ENCODE results near the gene INAFM2.

The INAFM2 gene

DNA sequence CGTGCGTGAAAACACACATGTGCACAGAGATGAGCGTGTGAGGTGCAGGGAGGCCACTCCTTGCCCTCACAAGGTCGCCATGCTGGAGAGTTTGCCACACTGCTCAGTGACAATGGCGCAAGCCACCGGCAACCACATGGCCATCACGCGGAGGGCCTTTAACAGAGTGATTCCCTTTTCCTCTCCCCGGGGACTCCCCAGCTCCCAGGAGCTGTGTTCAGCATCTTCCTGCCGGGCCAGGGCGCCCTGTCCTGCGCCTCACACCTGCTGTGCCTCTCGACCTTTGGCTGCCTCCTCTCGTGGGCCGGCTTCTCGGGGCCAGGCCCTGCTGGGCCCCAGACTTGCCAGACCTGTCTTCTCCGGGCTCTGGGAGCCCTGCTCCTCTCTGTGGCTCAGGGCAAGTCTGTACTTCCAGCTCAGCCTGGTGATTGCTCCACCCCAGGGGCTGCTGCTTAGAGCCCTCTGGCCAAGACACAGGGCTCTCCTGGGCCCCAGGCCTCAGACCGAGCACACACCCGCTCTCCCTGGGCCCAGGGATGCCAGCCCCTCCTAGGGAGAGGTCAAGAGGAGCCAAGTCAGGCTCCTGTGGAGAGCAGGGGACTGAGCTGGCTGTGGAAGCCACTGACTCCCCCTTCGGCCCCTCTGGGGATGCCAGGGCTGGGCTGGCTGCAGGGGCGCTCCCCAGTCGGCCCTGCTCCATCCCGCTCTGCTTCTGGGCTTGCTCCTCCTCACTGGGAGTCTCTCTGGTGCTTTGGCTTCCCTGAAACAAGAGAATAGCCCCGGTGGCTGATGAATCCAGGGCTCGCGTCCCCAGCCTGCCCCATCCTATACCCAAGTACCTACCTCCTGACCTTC is 11.7 kb downstream of the INAFM2 start:
- Mint-ChIP-seq H3K36me3 (ENCODE audit: low read depth) (no peaks in the 10 kb centered on the region), H3K27me3 (ENCODE audit: low read depth) (no peaks in the 10 kb centered on the region), H3K9me3 (no peaks in the 10 kb centered on the region), H3K27ac (no peak overlapping the region), H3K4me3 (no peak overlapping the region), H3K4me1 (ENCODE audit: low read depth) (peaks cover 14% of the 10 kb centered on the region)

DNA sequence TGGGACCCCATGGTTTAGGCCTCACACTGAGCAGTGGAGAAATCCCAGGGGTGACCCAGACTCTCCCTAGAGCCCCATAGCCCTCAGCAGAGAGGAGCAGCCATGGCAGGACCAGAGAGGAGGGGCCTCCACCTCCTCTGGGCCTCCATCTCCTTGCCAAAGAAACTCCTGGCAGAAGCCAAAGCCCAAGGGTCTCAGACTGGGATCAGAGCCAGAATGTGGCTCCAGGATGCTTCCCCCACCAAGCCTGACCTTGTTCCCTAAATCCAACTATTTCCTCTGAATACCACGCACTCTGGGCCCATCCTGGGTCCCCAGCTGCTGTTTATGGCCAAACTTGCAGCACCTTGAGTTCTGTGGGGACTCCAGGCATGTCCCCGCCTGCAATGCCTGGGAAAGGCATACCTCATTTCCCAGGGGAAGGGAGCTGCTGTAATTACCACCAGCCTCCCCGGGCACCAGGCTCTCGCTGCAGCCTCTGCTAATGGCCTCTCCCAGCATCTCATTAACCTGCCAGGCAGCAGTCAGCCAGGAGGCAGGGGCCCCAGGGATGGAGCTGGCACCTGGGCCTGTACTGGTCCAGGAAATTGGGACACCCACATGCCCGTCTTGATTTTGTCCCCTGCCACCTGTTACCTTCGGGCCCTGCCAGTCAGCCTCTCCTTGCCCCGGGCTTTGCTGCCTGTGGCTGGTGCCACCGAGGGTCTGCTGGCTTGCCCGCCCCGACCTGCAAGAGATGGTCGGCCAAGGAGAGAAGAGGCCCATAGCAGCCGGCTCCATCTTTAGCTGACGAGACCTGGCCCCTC is 12.6 kb downstream of the INAFM2 start:
- no peaks in the 10 kb centered on the region for H3K27me3 Mint-ChIP-seq (ENCODE audit: low read depth)
- H3K4me3 Mint-ChIP-seq = no peak overlapping the region
- no peaks in the 10 kb centered on the region for H3K9me3 Mint-ChIP-seq
- peaks cover 14% of the 10 kb centered on the region for H3K4me1 Mint-ChIP-seq (ENCODE audit: low read depth)
- H3K36me3 Mint-ChIP-seq (ENCODE audit: low read depth) = no peaks in the 10 kb centered on the region
- no peak overlapping the region for H3K27ac Mint-ChIP-seq

DNA sequence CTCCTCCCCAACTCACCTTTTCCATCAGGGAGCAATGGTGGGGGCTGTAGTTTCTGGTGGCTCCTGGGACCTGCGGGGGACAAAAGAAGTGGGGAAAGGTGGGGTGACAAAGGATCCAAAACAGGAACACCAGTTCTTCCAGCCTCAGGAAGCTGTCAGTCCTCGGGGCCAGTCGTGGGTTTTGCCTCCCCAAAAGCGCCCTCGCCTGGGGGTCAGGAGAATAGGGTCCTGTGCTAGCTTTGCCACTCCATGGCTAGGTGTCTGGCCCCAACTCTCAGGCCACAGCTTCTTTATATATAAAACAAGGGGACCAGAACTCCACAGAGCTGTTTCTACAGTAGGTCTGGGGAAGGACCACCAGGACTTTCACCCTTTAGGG is 13.2 kb downstream of the INAFM2 start:
- Mint-ChIP-seq H3K36me3 (ENCODE audit: low read depth) (no peaks in the 10 kb centered on the region), H3K27me3 (ENCODE audit: low read depth) (no peaks in the 10 kb centered on the region), H3K9me3 (no peaks in the 10 kb centered on the region), H3K4me1 (ENCODE audit: low read depth) (peaks cover 14% of the 10 kb centered on the region), H3K27ac (no peak overlapping the region), H3K4me3 (no peak overlapping the region)

DNA sequence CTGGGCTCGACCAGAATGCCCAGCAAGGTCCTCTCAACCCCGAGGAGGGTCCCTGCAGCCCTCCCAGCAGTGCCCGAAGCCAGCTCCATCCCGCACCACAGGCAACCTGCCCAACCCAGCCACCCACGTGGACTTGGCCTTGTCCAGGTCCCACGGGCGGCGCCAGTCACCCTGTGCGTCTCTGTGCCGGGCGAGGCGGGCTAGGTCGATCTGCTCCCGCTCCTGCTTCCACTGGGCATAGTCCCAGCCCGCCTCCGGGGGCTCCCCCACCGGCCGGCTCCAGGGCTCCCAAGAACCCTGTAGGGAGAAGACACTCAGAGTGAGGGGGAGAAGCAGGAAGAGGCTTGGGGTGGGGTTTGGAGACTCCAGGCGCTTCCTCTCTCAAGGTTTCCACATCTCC is 14.1 kb downstream of the INAFM2 start:
- H3K4me3 Mint-ChIP-seq = no peak overlapping the region
- no peaks in the 10 kb centered on the region for H3K27me3 Mint-ChIP-seq (ENCODE audit: low read depth)
- H3K36me3 Mint-ChIP-seq (ENCODE audit: low read depth) = no peaks in the 10 kb centered on the region
- H3K4me1 Mint-ChIP-seq (ENCODE audit: low read depth) = peaks cover 12% of the 10 kb centered on the region
- H3K27ac Mint-ChIP-seq = no peak overlapping the region
- H3K9me3 Mint-ChIP-seq = no peaks in the 10 kb centered on the region

DNA sequence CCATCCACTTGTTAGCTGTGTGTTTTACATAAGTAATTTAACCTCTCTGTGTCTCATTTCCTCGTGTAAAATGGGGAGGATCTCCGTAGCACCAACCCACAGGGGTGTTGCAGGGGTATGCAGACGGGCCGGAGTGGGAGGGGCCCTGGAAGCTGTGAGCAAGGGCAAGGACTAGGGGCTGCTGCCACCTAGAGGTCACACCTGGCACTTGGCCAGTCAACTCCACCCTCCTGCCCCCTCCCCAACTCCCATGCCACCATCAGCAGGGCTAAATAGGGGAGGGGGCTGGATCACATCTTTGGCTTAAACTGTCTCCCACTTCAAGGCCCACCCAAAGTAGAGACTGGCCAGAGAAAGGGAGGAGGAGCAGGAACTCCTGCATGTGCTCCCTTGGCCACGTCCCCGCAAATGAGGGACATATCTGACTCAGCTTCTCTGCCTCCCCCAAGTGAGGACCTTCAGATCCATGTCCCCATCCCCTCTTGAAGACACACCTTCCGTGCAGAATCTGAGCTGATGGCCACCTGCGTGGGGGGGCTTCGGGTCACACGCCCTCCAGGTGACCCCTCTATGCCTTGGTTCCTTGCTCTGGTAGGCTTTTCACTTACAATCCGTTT is 14.7 kb downstream of the INAFM2 start:
- no peak overlapping the region for H3K4me3 Mint-ChIP-seq
- no peak overlapping the region for H3K27ac Mint-ChIP-seq

DNA sequence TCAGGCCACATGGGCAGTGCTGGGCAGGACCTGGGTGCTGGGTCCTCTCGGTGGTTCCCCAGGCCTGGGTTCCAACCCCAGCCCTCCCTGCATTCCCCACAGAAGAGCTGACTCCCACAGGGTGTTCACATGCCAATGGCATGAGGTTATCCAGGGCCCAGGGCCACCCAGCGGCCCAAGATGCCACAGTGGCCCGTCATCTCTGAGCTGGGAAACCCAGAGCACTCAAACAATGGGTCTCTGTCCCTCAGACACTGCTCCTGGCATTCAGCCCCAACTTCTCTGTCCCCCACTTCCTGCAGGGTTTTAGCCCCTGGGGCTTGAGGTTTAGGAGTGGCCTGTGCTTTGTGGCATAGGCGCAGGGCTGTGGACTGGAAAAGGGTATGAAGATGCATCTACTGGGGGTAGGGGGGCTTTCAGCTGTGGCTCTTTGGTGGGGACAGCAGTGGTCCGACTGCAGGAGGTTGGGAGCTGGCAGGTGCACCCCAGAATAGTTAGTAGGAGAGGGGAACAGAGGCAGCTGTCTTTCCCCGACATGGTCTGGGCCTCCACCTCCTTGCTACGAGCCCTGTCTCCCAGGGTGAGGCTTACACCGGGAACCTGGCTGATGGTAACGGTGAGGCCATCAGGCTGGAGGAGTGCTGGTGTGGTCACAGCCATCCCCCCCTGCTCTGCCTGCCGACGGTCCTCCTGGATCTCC is 15.6 kb downstream of the INAFM2 start:
- Mint-ChIP-seq H3K27me3 (ENCODE audit: low read depth) (no peaks in the 10 kb centered on the region), H3K4me1 (ENCODE audit: low read depth) (peaks cover 8% of the 10 kb centered on the region), H3K27ac (no peak overlapping the region), H3K4me3 (no peak overlapping the region), H3K36me3 (ENCODE audit: low read depth) (no peaks in the 10 kb centered on the region), H3K9me3 (no peaks in the 10 kb centered on the region)

More for the DNA sequence above, 14.7 kb downstream of the INAFM2 start:
- Mint-ChIP-seq H3K36me3 (ENCODE audit: low read depth) (no peaks in the 10 kb centered on the region), H3K9me3 (no peaks in the 10 kb centered on the region), H3K4me1 (ENCODE audit: low read depth) (peaks cover 12% of the 10 kb centered on the region), H3K27me3 (ENCODE audit: low read depth) (no peaks in the 10 kb centered on the region)

DNA sequence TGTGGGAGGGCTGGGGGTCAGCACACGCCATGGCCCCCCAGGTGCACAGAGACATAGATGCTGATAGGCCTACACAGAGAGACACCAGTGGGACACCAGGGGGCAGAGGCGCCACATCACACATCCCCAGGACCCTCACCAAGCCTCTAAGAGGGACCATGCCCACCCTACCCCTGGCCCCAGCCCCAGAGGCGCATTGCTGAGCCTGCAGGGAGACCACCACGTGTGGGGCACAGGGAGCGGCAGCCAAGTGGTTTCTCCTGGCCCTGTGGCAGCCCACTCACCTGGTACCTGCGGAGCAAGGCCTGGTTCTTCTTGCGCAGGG is 16.1 kb downstream of the INAFM2 start:
- Mint-ChIP-seq H3K4me3 (no peak overlapping the region), H3K9me3 (no peaks in the 10 kb centered on the region), H3K36me3 (ENCODE audit: low read depth) (no peaks in the 10 kb centered on the region), H3K4me1 (ENCODE audit: low read depth) (peaks cover 7% of the 10 kb centered on the region), H3K27ac (no peak overlapping the region), H3K27me3 (ENCODE audit: low read depth) (no peaks in the 10 kb centered on the region)

DNA sequence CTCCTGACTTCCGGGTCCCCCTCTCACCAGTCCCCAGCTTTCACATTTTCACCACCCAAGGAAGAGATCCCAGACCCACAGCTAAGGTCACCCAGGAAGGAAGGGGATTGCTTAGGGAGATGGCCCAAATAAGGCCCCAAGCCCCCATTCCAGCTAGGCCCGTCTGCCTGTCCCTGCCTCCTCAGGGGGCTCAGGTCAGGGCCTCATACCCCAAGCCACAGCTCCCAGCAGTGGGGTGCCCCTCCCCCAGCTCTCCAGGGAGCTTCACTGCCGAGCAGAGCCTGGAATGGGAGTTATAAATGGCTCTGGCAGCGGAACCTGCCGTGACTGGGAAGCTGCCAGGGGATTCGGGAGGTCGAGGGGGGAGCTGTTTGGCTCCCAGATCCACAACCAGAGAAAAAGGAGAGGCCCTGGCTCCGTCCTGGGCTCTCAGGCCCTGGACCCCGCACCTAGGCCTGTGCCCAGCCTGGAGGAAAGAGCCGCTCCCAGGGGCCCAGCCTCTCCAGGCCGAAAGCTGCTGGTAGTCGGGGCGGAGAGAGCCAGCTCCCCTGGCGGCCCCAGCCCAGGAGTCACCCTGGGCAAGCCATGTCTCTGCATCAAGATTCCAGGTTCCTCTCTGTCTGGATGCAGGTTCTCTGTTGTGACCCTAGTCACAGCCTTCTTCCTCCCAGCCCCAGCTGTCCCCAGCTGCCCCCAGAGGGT is 16.7 kb downstream of the INAFM2 start:
- Mint-ChIP-seq H3K9me3 (no peaks in the 10 kb centered on the region), H3K36me3 (ENCODE audit: low read depth) (no peaks in the 10 kb centered on the region), H3K4me1 (ENCODE audit: low read depth) (peaks cover 7% of the 10 kb centered on the region), H3K27me3 (ENCODE audit: low read depth) (no peaks in the 10 kb centered on the region), H3K4me3 (no peak overlapping the region), H3K27ac (no peak overlapping the region)

DNA sequence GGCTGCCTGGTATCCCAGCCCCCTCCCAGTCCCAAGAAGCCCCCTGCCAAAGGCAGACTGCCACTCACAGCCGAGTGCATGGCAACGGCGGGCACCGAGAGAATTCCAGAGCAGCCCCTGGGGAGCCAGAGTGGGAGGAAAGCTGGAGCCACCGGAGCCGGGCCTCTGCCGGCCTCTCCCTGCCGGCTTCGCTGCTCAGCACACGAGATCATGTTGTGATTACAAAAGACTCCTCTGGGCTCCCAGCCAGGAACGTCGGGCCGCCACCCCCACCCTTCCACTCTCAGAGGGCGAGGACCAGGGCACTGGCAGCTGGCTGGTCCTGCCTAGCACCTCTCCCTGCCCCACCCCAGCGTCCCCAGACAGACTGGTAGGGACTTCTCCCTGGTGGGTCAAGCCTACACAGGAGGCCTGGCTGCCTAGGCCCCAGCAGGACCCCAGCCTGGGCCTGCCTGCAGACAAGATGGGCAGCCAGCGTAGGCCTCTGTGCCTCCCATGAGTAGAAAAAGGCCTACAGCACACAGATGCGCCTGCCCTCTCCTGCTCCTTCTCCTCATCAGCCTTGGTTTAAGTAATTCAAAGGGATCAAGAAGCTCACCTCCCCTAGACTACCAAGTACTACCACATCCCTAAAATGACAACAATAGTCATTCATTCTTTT is 17.4 kb downstream of the INAFM2 start, which contains the start of gene CCDC9B:
Gene CCDC9B (minus strand): TSS at position 200 of the 661 bp plus-strand sequence. CDS start 120 bp downstream, at position 80.
- H3K27ac Mint-ChIP-seq = no peak within 1 kb of the TSS

DNA sequence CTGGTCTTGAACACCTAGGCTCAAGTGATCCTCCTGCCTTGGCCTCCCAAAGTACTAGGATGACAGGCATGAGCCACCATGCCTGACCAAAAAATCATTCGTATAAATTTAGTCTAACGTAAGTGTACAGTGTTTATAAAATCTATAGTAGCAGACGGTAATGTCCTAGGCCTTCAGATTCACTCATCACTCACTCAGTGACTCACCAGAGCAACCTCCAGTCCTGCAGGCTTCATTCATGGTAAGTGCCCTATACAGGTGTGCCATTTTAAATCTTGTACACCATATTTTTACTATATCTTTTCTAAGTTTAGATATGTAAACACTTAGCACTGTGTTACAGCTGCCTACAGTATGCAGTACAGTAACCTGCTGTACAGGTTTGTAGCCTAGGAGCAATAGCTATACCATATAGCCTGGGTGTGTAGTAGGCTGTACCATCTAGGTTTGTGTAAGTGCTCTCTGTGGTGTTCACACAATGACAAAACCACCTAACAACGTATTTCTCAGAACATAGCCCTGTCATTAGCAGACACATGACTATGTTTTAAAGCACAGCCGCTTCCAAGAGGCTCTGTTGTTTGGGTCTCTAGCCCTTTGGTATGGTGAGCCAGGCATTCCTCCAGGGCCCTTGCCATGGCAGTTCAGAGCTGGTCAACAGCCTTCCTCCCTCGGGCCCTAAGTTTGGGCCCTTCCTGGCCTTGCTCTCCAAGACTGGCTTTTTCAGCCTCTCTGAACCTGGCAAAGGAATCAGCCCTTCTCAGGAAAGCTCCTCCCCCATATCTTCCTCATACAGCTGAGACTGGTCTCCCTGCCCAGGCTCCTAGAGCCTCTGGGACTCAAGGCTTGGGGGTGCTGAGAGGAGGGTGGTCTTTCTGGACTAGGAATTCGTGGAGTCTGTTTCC is 19.2 kb downstream of the INAFM2 start:
- H3K36me3 Mint-ChIP-seq (ENCODE audit: low read depth) = no peaks in the 10 kb centered on the region
- H3K4me3 Mint-ChIP-seq = no peak overlapping the region
- H3K9me3 Mint-ChIP-seq = no peaks in the 10 kb centered on the region
- H3K4me1 Mint-ChIP-seq (ENCODE audit: low read depth) = peaks cover 4% of the 10 kb centered on the region
- H3K27ac Mint-ChIP-seq = no peak overlapping the region
- H3K27me3 Mint-ChIP-seq (ENCODE audit: low read depth) = no peaks in the 10 kb centered on the region

More for the DNA sequence above, 17.4 kb downstream of the INAFM2 start, which contains the start of gene CCDC9B:
- H3K4me1 Mint-ChIP-seq (ENCODE audit: low read depth) = peaks cover 4% of the 10 kb centered on the region
- no peaks in the 10 kb centered on the region for H3K27me3 Mint-ChIP-seq (ENCODE audit: low read depth)
- H3K9me3 Mint-ChIP-seq = no peaks in the 10 kb centered on the region
- no peak within 1 kb of the TSS for H3K4me3 Mint-ChIP-seq
- H3K36me3 Mint-ChIP-seq (ENCODE audit: low read depth) = no peaks in the 10 kb centered on the region

DNA sequence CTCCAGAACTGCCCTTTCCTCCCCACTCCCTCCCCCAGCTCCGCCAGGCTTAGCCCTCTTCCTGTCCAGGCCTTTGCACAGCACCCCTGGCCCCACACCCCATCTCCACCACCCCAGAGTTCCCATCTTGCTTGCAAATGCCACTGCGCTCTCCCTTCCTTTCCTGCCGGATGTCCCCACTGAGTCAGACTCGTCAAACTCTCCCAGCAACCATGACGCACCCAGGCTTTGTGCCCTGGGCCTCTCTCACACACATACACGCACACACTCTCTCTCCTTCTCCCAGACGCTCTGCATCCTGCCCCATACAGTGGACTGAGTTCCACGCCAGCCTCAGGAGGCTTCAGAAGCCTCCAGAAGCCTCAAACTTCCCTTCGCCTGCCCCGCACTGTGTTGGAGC is 20.0 kb downstream of the INAFM2 start:
- no peaks in the 10 kb centered on the region for H3K27me3 Mint-ChIP-seq (ENCODE audit: low read depth)
- H3K27ac Mint-ChIP-seq = peak overlapping the region; percentile 41
- H3K9me3 Mint-ChIP-seq = no peaks in the 10 kb centered on the region
- H3K4me3 Mint-ChIP-seq = no peak overlapping the region
- no peaks in the 10 kb centered on the region for H3K36me3 Mint-ChIP-seq (ENCODE audit: low read depth)
- peaks cover 1% of the 10 kb centered on the region for H3K4me1 Mint-ChIP-seq (ENCODE audit: low read depth)

DNA sequence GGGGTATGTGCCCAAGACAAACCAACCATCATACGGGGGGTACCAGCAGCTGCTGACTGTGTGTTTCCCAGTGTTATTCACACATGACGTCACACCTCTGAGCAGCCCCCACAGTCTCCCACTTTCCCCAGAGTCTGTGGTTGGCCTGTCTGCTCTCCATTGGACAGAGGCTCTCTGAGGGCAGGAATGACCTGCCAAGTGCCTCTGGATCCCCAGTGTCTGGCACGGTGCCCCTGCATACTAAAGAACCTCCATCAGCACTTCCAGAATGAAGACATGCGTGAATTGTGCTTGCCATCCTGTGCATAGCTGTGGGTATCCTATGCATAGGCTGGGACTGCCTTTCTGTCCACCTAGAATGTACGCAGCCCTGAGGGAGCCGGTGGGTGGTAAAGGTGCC is 20.7 kb downstream of the INAFM2 start:
- no peaks in the 10 kb centered on the region for H3K27me3 Mint-ChIP-seq (ENCODE audit: low read depth)
- H3K4me1 Mint-ChIP-seq (ENCODE audit: low read depth) = peaks cover 1% of the 10 kb centered on the region
- no peaks in the 10 kb centered on the region for H3K36me3 Mint-ChIP-seq (ENCODE audit: low read depth)
- no peak overlapping the region for H3K27ac Mint-ChIP-seq
- no peak overlapping the region for H3K4me3 Mint-ChIP-seq
- no peaks in the 10 kb centered on the region for H3K9me3 Mint-ChIP-seq
